Panc1 (cell line): ENCODE data around the gene AANAT. TPM values are rescaled to one million over a fixed set of nuclear protein-coding genes. Genes with fewer than 3 reads are reported as not detected.
A peak's percentile ranks its signal among the peaks of the same experiment; 100 is the strongest.

ENCODE experiments used
- ATAC-seq: fragments of 200-7000 bp; cut with Tn5 transposase; 2 replicates; pipeline ENCODE4 v1.9.1; 2020; ENCODE audit warnings: mild to moderate bottlenecking, moderate library complexity
- BruUV-seq: library from RNA; stranded (reverse); fragments of 400-500 nt; replicated peaks from 2 replicates; lab custom pipeline; 2021; lab: Mats Ljungman, UMichigan
- CTCF ChIA-PET: fragments of 300-600 bp; sonication (Branson Sonifier 250); formaldehyde crosslinking; loops from one replicate; lab custom pipeline; 2022; ENCODE audit warnings: antibody characterized with exemption; lab: Charles Lee
- POLR2A ChIA-PET: fragments of 300-600 bp; sonication (Branson Sonifier 250); formaldehyde crosslinking; loops from one replicate; lab custom pipeline; 2022; ENCODE audit warnings: antibody characterized with exemption; lab: Charles Lee
- DNase-seq: peaks from one replicate; pipeline ENCODE4 v3.0.0-alpha.2; 2010; ENCODE audit warnings: low read depth, low spot score
- H3K27ac ChIP-seq: 2 replicates; pipeline ENCODE4 v1.5.1; 2011; ENCODE audit warnings: mild to moderate bottlenecking, low read length, inconsistent platforms
- H3K27me3 ChIP-seq: fragments of 200-500 bp; sonication (Bioruptor generic); 2 replicates; pipeline ENCODE4 v1.6.0; 2014; ENCODE audit warnings: low read length, inconsistent platforms; ENCODE audit not compliant: control insufficient read depth, insufficient read depth
- H3K36me3 ChIP-seq: fragments of 200-500 bp; sonication (Bioruptor generic); 2 replicates; pipeline ENCODE4 v1.5.1; 2014; ENCODE audit warnings: inconsistent platforms, mild to moderate bottlenecking, low read length, moderate library complexity; ENCODE audit not compliant: control insufficient read depth, insufficient read depth
- H3K4me1 ChIP-seq: 2 replicates; pipeline ENCODE4 v1.5.1; 2011; ENCODE audit warnings: inconsistent platforms, mild to moderate bottlenecking, low read length, moderate library complexity; ENCODE audit not compliant: control insufficient read depth, insufficient read depth
- H3K4me3 ChIP-seq, 2 experiments: 2 replicates each; pipeline ENCODE4 v1.5.1; 2011 to 2012; ENCODE audit warnings: low read depth in 2 of 2, low read length in 2 of 2, mild to moderate bottlenecking in 2 of 2, inconsistent platforms in 1 of 2, moderate library complexity in 1 of 2
- H3K9me3 ChIP-seq: fragments of 200-500 bp; sonication (Bioruptor generic); 2 replicates; pipeline ENCODE4 v1.5.1; 2014; ENCODE audit warnings: low read depth, mild to moderate bottlenecking, inconsistent platforms, low read length, moderate library complexity; ENCODE audit not compliant: control insufficient read depth, insufficient read depth
- CTCF ChIP-seq: fragments of 450-650 bp; IDR thresholded peaks from 2 replicates; pipeline ENCODE4 v1.5.1; 2017; ENCODE audit warnings: mild to moderate bottlenecking
- POLR2AphosphoS5 ChIP-seq: IDR thresholded peaks from 2 replicates; pipeline ENCODE4 v1.6.1; 2012; ENCODE audit warnings: mild to moderate bottlenecking, low read depth, low read length, moderate library complexity
- REST ChIP-seq, 2 experiments: IDR thresholded peaks; 2 replicates each; pipeline ENCODE4 v1.6.1; 2011 to 2012; ENCODE audit warnings: low read depth in 2 of 2, control low read depth in 1 of 2, low read length in 1 of 2, mild to moderate bottlenecking in 1 of 2, moderate library complexity in 1 of 2; ENCODE audit not compliant: insufficient read depth in 1 of 2
- SIN3A ChIP-seq: IDR thresholded peaks from 2 replicates; pipeline ENCODE4 v1.6.1; 2012; ENCODE audit warnings: low read depth, mild to moderate bottlenecking, low read length, moderate library complexity, borderline replicate concordance; ENCODE audit not compliant: insufficient read depth
- TCF7L2 ChIP-seq: IDR thresholded peaks from 2 replicates; pipeline ENCODE4 v1.6.1; 2011; ENCODE audit warnings: mild to moderate bottlenecking, low read depth, low read length, inconsistent platforms
- in situ Hi-C: cut with HindIII; loops from 2 replicates; pipeline ENCODE4 v1.10.0; 2016; ENCODE audit warnings: low sequenced_read_pairs, low pct_unique_long_range_greater_than_20kb
- intact Hi-C: fragments of 100-400 bp; cut with micrococcal nuclease; formaldehyde crosslinking; loops from one replicate; pipeline ENCODE4 v1.10.0; 2022; ENCODE audit not compliant: unreplicated experiment
- total RNA-seq: library from RNA; stranded (reverse); gene quantifications from one replicate; pipeline ENCODE4 v1.2.1, GENCODE V29; 2021; ENCODE audit not compliant: unreplicated experiment

The AANAT gene
- total RNA-seq, 1 experiment from 2014 or later: not detected

GRCh38 chr17:76496464-76496863 is 29.1 kb downstream of the AANAT start:
- ChIA-PET POLR2A (no interaction called here), CTCF (interaction anchor here (0.6 kb wide), 1 partner anchor 72 kb away, joined by 5 read pairs; no protein-coding TSS in a partner anchor)
- H3K27me3 ChIP-seq: no peaks in the 10 kb centered on the region
- H3K27ac ChIP-seq: no peak overlapping the region
- H3K4me3 ChIP-seq: no peak overlapping the region
- in situ Hi-C loops (no loop called here), intact Hi-C loops (no loop called here)
- H3K36me3 ChIP-seq: peaks cover 7% of the 10 kb centered on the region; the same call in 1 of the 2 replicates
- peaks cover 68% of the 10 kb centered on the region for H3K4me1 ChIP-seq
- BruUV-seq: no TSS peak
- TF ChIP-seq REST (IDR thresholded peaks at IDR 0.05; ENCODE audit: insufficient read depth in 1 of 2, low read depth in 2 of 2, low read length in 1 of 2): no peak
- no peak for TF ChIP-seq POLR2AphosphoS5
- no peak for TF ChIP-seq SIN3A
- no peak for TF ChIP-seq CTCF
- TF ChIP-seq TCF7L2: no peak
- no peaks in the 10 kb centered on the region for H3K9me3 ChIP-seq
- no peak for DNase-seq
- ATAC-seq: no peak

GRCh38 chr17:76497699-76497978 is 30.2 kb downstream of the AANAT start:
- Histone ChIP-seq H3K36me3 (peaks cover 7% of the 10 kb centered on the region; the same call in 1 of the 2 replicates), H3K27me3 (no peaks in the 10 kb centered on the region), H3K4me3 (peak overlapping the region; percentile 8 to 89; a peak in 3 of 4 replicates), H3K27ac (peak overlapping the region; percentile 89), H3K4me1 (peaks cover 66% of the 10 kb centered on the region), H3K9me3 (no peaks in the 10 kb centered on the region)
- intact Hi-C loops (no loop called here), in situ Hi-C loops (no loop called here)
- no peak for ATAC-seq
- CTCF ChIA-PET: interaction anchor here (0.5 to 0.8 kb wide), 5 partner anchors 14 to 658 kb away, joined by 3 to 6 read pairs (median 3); no protein-coding TSS in a partner anchor
- POLR2A ChIA-PET: interaction anchor here (0.9 kb wide), 1 partner anchor 44 kb away, joined by 8 read pairs; no protein-coding TSS in a partner anchor
- TF ChIP-seq TCF7L2 (no peak), CTCF (no peak), POLR2AphosphoS5 (no peak), SIN3A (no peak), REST (IDR thresholded peaks at IDR 0.05; ENCODE audit: insufficient read depth in 1 of 2, low read depth in 2 of 2, low read length in 1 of 2) (no peak)
- no TSS peak for BruUV-seq
- DNase-seq: no peak
